Measurements from ENCODE around the gene MTA1. TPM values are rescaled to one million over a fixed set of nuclear protein-coding genes. Genes with fewer than 3 reads are reported as not detected.

Gene MTA1
- total RNA-seq, 3 donors from 2014 or later (not counting 1 experiment from before 2014, with no cell fraction given), result 104 to 125 (median 112) TPM

DNA sequence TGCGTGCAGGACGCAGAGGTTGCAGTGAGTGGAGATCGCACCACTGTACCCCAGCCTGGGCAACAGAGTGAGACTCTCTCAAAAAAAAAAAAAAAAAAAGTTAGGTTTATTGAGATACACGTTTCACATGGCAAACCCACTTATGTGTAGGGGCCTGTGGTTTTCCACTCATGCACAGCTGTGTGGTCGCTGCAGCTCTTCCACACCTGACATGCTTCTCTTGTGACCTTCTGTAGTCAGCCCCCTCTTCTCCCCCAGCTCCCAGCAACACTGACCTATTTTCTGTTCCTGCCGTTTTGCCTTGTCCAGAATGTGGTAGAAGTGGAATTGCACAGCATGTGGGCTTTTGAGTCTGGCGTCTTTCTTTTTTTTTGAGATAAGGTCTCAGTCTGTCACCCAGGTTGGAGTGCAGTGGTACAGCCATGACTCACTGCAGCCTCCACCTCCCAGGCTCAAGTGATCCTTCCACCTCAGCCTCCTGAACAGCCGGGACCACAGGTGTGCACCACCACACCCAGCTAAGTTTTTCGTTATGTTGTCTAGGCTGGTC, 8.4 kb downstream of the MTA1 start:
- no peaks in the 10 kb centered on the region for H3K9me3 ChIP-seq (ENCODE audit: control insufficient read depth, insufficient read depth, low read length)
- Mint-ChIP-seq H3K4me3 (no peak overlapping the region), H3K4me1 (peaks cover 25% of the 10 kb centered on the region in 2 donors), H3K27ac (peak overlapping the region; percentile 38 to 46), H3K9me3 (no peaks in the 10 kb centered on the region), H3K27me3 (ENCODE audit: low read depth in 2 of 2) (no peaks in the 10 kb centered on the region), H3K36me3 (no peaks in the 10 kb centered on the region)
- no peak overlapping the region for H3K4me3 ChIP-seq (ENCODE audit: low read length)
- TF ChIP-seq, protein P1, sequence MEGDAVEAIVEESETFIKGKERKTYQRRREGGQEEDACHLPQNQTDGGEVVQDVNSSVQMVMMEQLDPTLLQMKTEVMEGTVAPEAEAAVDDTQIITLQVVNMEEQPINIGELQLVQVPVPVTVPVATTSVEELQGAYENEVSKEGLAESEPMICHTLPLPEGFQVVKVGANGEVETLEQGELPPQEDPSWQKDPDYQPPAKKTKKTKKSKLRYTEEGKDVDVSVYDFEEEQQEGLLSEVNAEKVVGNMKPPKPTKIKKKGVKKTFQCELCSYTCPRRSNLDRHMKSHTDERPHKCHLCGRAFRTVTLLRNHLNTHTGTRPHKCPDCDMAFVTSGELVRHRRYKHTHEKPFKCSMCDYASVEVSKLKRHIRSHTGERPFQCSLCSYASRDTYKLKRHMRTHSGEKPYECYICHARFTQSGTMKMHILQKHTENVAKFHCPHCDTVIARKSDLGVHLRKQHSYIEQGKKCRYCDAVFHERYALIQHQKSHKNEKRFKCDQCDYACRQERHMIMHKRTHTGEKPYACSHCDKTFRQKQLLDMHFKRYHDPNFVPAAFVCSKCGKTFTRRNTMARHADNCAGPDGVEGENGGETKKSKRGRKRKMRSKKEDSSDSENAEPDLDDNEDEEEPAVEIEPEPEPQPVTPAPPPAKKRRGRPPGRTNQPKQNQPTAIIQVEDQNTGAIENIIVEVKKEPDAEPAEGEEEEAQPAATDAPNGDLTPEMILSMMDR (IDR thresholded peaks at IDR 0.05), result no peak
- H3K27ac ChIP-seq (ENCODE audit: low read length), result no peak overlapping the region
- intact Hi-C loops (cut with micrococcal nuclease), result no loop called here
- peak in 2 of 3 donors; percentile 15 to 45 for ATAC-seq
- WGBS (ENCODE audit: insufficient coverage), result 66% methylated on average over 9 of the region's 9 CpGs
- no peaks in the 10 kb centered on the region for H3K27me3 ChIP-seq (ENCODE audit: control insufficient read depth, insufficient read depth, low read length)
- no peaks in the 10 kb centered on the region for H3K4me1 ChIP-seq (ENCODE audit: control insufficient read depth, insufficient read depth, low read length)
- no peaks in the 10 kb centered on the region for H3K36me3 ChIP-seq (ENCODE audit: control insufficient read depth, insufficient read depth, low read length)
- no peak for DNase-seq

DNA sequence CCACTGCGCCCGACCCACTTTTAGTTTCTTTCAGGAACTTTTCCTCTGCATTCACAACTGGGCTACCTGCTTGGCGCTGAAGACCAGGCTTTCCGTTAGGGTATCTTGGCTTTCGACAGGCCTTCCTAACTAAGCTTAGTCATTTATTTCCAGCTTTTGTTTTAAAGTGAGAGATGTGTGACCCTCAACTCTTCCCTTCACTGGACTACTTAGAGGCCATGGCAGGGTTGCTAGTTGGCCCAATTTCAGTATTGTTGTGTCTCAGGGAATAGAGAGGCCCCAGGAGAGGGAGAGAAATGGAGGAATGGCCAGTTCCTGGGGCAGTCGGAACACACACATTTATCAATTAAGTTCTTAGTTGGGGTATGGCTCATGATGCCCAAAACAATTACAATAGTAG, 10.4 kb downstream of the MTA1 start:
- Histone ChIP-seq H3K36me3 (ENCODE audit: control insufficient read depth, insufficient read depth, low read length) (no peaks in the 10 kb centered on the region), H3K9me3 (ENCODE audit: control insufficient read depth, insufficient read depth, low read length) (no peaks in the 10 kb centered on the region), H3K27ac (ENCODE audit: low read length) (no peak overlapping the region), H3K4me1 (ENCODE audit: control insufficient read depth, insufficient read depth, low read length) (no peaks in the 10 kb centered on the region), H3K27me3 (ENCODE audit: control insufficient read depth, insufficient read depth, low read length) (no peaks in the 10 kb centered on the region), H3K4me3 (ENCODE audit: low read length) (no peak overlapping the region)
- Mint-ChIP-seq H3K27ac (no peak overlapping the region), H3K4me1 (peaks cover 22 to 24% of the 10 kb centered on the region in 2 donors), H3K9me3 (no peaks in the 10 kb centered on the region), H3K27me3 (ENCODE audit: low read depth in 2 of 2) (no peaks in the 10 kb centered on the region), H3K4me3 (no peak overlapping the region), H3K36me3 (no peaks in the 10 kb centered on the region)
- TF ChIP-seq, protein P1 (IDR thresholded peaks at IDR 0.05), result no peak
- ATAC-seq (no peak), DNase-seq (no peak)
- intact Hi-C loops (cut with micrococcal nuclease), result no loop called here
- WGBS (ENCODE audit: insufficient coverage), result 93% methylated on average over 6 of the region's 6 CpGs

DNA sequence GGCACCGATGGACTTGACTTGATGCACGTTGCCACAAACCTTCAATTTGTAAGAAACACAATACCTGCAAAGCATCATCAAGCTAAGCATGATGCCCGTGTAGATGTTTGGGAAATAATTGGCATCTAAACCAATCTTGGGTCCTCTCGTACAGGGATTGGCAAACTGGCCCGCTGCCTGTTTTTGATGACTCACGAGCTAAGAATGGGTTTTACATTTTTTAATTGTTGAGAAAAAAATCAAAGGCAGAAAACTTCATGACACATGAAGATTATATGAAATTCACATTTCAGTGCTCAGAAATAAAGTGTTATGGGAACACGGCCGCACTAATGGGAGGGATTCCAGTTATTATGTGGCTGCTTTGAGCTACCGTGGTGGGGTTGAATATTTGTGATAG, 10.9 kb downstream of the MTA1 start:
- H3K9me3 Mint-ChIP-seq, result no peaks in the 10 kb centered on the region
- 84% methylated on average over 7 of the region's 9 CpGs for WGBS (ENCODE audit: insufficient coverage)

More for the DNA sequence above, 10.9 kb downstream of the MTA1 start:
- Mint-ChIP-seq H3K36me3 (no peaks in the 10 kb centered on the region), H3K4me3 (no peak overlapping the region), H3K4me1 (peaks cover 27 to 28% of the 10 kb centered on the region in 2 donors), H3K27me3 (ENCODE audit: low read depth in 2 of 2) (no peaks in the 10 kb centered on the region), H3K27ac (no peak overlapping the region)
- H3K4me3 ChIP-seq (ENCODE audit: low read length), result no peak overlapping the region
- no peak overlapping the region for H3K27ac ChIP-seq (ENCODE audit: low read length)
- DNase-seq, result no peak
- no peak for ATAC-seq
- no peaks in the 10 kb centered on the region for H3K9me3 ChIP-seq (ENCODE audit: control insufficient read depth, insufficient read depth, low read length)
- no peaks in the 10 kb centered on the region for H3K27me3 ChIP-seq (ENCODE audit: control insufficient read depth, insufficient read depth, low read length)
- intact Hi-C loops (cut with micrococcal nuclease), result no loop called here
- H3K36me3 ChIP-seq (ENCODE audit: control insufficient read depth, insufficient read depth, low read length), result no peaks in the 10 kb centered on the region
- no peaks in the 10 kb centered on the region for H3K4me1 ChIP-seq (ENCODE audit: control insufficient read depth, insufficient read depth, low read length)
- TF ChIP-seq, protein P1 (IDR thresholded peaks at IDR 0.05), result no peak

All from natural killer cell (primary cell).